Prostate gland (tissue), 2 donors: ENCODE data around the gene SLC35F5. TPM values are rescaled to one million over a fixed set of nuclear protein-coding genes. Genes with fewer than 3 reads are reported as not detected.
"Not testable (repeated sequence)": the region's sequence is repeated elsewhere in the genome, so short reads cannot be mapped to it uniquely, and the experiment has no call there.

Source experiments
- DNase-seq: peaks from one replicate; pipeline ENCODE4 v3.0.0-alpha.2; 2019; ENCODE audit warnings: low spot score
- H3K27ac ChIP-seq, 2 donors: fragments of 200-600 bp; sonication (generic); 2 replicates each; pipeline ENCODE4 v1.5.1; 2017 to 2019
- H3K27me3 ChIP-seq: fragments of 200-600 bp; sonication (generic); replicated peaks from 2 replicates; pipeline ENCODE4 v1.5.1; 2019; ENCODE audit not compliant: insufficient read depth
- H3K36me3 ChIP-seq, 2 donors: fragments of 200-600 bp; sonication (generic); 1 replicate in 1 of 2; 2 replicates in 1 of 2; pipeline versions ENCODE4 v1.5.1 to v1.8.1; 2017 to 2019
- H3K4me1 ChIP-seq: fragments of 200-600 bp; sonication (generic); replicated peaks from 2 replicates; pipeline ENCODE4 v1.5.1; 2019
- H3K4me3 ChIP-seq, 2 donors: fragments of 200-600 bp; sonication (generic); 2 replicates each; pipeline ENCODE4 v1.5.1; 2017 to 2019
- H3K9me3 ChIP-seq: fragments of 200-600 bp; sonication (generic); 2 replicates; pipeline ENCODE4 v1.5.1; 2017
- POLR2A ChIP-seq: fragments of 450-650 bp; IDR thresholded peaks from one replicate; pipeline ENCODE4 v1.6.1; 2016; ENCODE audit warnings: antibody characterized with exemption, mild to moderate bottlenecking
- POLR2AphosphoS5 ChIP-seq: sonication (generic); formaldehyde crosslinking; IDR thresholded peaks from one replicate; pipeline ENCODE4 v1.6.1; 2017; ENCODE audit warnings: antibody characterized with exemption
- WGBS: methylation state at CpG from one replicate; pipeline ENCODE4 v1.1.5; 2018; 5-methylcytosine and 5-hydroxymethylcytosine counted together
- intact Hi-C: fragments of 100-400 bp; cut with DNase I; formaldehyde crosslinking; loops from one replicate; pipeline ENCODE4 v1.14.2; 2022
- total RNA-seq, 2 donors: library from RNA; depleted of rRNA; stranded (reverse); fragments of >200 nt; gene quantifications; one replicate each; pipeline ENCODE4 v1.1.0, GENCODE V29; 2016
- TF ChIP-seq, protein P1 (sequence below), 4 experiments: fragments of 200-600 bp in 2 of 4; fragments of 450-650 bp in 2 of 4; sonication (generic) in 2 of 4; IDR thresholded peaks; 1 replicate in 3 of 4; 2 replicates in 1 of 4; pipeline ENCODE4 v1.5.1; 2016 to 2019; ENCODE audit warnings: antibody characterized with exemption in 4 of 4, mild to moderate bottlenecking in 2 of 4, moderate library complexity in 2 of 4

The SLC35F5 gene
- total RNA-seq, 2 donors from 2014 or later, result 69.7 to 88.6 TPM

DNA sequence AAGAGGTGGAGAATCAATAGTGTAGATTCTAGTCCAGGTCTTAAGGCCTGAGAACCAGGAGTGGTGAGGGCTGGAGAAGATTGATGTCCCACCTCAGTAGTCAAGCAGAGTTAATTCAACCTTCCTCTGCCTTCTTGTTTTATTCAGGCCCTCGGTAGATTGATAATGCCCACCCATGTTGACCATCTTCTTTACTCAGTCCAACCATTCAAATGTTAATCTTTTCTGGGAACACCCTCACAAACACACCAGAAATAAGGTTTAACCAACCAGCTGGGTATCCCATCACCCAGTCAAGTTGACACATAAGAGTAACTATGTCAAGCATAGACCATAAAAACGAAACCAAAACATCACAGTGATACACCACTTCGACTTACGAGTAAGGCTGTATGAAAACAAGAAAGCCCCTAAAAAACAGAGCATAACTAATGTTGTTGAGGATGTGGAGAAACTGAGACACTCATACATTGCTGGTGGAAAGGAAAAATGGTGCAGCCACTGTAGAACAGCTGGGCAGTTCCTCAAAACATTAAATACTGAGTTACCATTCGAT is 57.5 kb downstream of the SLC35F5 start:
- no peaks in the 10 kb centered on the region for H3K4me1 ChIP-seq
- H3K27me3 ChIP-seq, result no peaks in the 10 kb centered on the region
- no peak overlapping the region for H3K27ac ChIP-seq
- 95% methylated on average over 5 of the region's 5 CpGs for WGBS
- intact Hi-C loops, result no loop called here
- no peaks in the 10 kb centered on the region for H3K36me3 ChIP-seq
- no peak for TF ChIP-seq POLR2AphosphoS5
- no peak for TF ChIP-seq POLR2A
- TF ChIP-seq, protein P1, sequence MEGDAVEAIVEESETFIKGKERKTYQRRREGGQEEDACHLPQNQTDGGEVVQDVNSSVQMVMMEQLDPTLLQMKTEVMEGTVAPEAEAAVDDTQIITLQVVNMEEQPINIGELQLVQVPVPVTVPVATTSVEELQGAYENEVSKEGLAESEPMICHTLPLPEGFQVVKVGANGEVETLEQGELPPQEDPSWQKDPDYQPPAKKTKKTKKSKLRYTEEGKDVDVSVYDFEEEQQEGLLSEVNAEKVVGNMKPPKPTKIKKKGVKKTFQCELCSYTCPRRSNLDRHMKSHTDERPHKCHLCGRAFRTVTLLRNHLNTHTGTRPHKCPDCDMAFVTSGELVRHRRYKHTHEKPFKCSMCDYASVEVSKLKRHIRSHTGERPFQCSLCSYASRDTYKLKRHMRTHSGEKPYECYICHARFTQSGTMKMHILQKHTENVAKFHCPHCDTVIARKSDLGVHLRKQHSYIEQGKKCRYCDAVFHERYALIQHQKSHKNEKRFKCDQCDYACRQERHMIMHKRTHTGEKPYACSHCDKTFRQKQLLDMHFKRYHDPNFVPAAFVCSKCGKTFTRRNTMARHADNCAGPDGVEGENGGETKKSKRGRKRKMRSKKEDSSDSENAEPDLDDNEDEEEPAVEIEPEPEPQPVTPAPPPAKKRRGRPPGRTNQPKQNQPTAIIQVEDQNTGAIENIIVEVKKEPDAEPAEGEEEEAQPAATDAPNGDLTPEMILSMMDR (IDR thresholded peaks at IDR 0.05), result no peak
- no peak for DNase-seq
- no peak overlapping the region for H3K4me3 ChIP-seq
- H3K9me3 ChIP-seq, result no peaks in the 10 kb centered on the region

- H3K9me3 ChIP-seq, DNase-seq, H3K36me3 ChIP-seq, H3K4me3 ChIP-seq, H3K27me3 ChIP-seq, H3K27ac ChIP-seq, H3K4me1 ChIP-seq, intact Hi-C loops: not testable (repeated sequence)
- 94% methylated on average over 2 of the region's 2 CpGs for WGBS
Observed at GRCh38 chr2:113698251-113698650, 58.2 kb downstream of the SLC35F5 start.

GRCh38 chr2:113697516-113697915 is 58.9 kb downstream of the SLC35F5 start:
- WGBS, result 97% methylated on average over 4 of the region's 4 CpGs
- Histone ChIP-seq H3K4me3 (no peak overlapping the region), H3K27ac (no peak overlapping the region), H3K9me3 (no peaks in the 10 kb centered on the region), H3K36me3 (no peaks in the 10 kb centered on the region), H3K27me3 (no peaks in the 10 kb centered on the region), H3K4me1 (no peaks in the 10 kb centered on the region)
- TF ChIP-seq, protein P1 (IDR thresholded peaks at IDR 0.05), result no peak
- no peak for TF ChIP-seq POLR2A
- intact Hi-C loops, result no loop called here
- no peak for DNase-seq

DNA sequence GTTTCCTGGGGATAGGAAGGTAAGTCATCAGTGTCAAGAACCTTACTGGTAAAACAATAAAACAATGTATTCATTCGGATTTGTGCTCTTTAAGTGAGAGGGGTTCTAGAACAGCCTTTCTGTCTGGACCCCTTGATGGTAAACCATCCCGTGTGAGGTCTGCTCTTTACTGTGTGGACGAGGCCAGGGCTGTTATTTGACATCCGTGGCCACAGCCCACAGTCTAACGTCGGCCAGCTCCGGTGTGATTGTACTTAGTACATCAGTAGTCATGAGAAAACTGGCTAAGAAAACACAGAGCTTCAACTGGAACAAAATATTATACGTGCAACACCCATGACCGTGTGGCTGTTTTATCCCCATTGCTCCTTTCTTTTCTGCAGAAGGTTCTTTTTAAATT is 62.0 kb downstream of the SLC35F5 start:
- no peak for DNase-seq
- 69% methylated on average over 9 of the region's 9 CpGs for WGBS
- Histone ChIP-seq H3K4me1 (no peaks in the 10 kb centered on the region), H3K9me3 (no peaks in the 10 kb centered on the region), H3K27me3 (no peaks in the 10 kb centered on the region), H3K36me3 (no peaks in the 10 kb centered on the region), H3K27ac (no peak overlapping the region), H3K4me3 (no peak overlapping the region)
- TF ChIP-seq POLR2A (no peak), POLR2AphosphoS5 (no peak)
- TF ChIP-seq, protein P1 (IDR thresholded peaks at IDR 0.05), result no peak
- intact Hi-C loops, result no loop called here

- intact Hi-C loops, result no loop called here
- Histone ChIP-seq H3K36me3 (no peaks in the 10 kb centered on the region), H3K4me3 (no peak overlapping the region), H3K27ac (no peak overlapping the region), H3K27me3 (no peaks in the 10 kb centered on the region), H3K9me3 (no peaks in the 10 kb centered on the region), H3K4me1 (no peaks in the 10 kb centered on the region)
- WGBS, result 75% methylated on average over 3 of the region's 3 CpGs
- TF ChIP-seq POLR2A (no peak), POLR2AphosphoS5 (no peak)
- TF ChIP-seq, protein P1 (IDR thresholded peaks at IDR 0.05), result no peak
- DNase-seq, result no peak
Observed at GRCh38 chr2:113692698-113693428, 63.6 kb downstream of the SLC35F5 start.

DNA sequence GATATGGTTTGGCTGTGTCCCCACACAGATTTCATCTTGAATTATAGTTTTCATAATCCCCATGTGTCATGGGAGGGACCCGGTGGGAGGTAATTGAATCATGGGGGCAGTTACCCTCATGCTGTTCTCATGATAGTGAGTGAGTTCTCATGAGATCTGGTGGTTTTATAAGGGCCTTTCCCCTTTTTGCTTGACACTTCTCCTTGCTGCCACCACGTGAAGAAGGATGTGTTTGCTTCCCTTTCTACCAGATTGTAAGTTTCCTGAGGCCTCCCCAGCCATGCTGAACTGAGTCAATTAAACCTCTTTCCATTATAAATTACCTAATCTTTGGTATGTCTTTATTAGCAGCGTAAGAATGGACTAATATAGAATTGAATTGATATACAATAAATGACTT is 65.6 kb downstream of the SLC35F5 start:
- H3K27me3 ChIP-seq, H3K36me3 ChIP-seq, H3K9me3 ChIP-seq, DNase-seq, H3K4me3 ChIP-seq, H3K4me1 ChIP-seq, H3K27ac ChIP-seq, intact Hi-C loops: not testable (repeated sequence)
- 64% methylated on average over 3 of the region's 3 CpGs for WGBS
